SK-N-DZ (cell line): ENCODE measurements around the gene S100B.
A peak's percentile ranks its signal among the peaks of the same experiment; 100 is the strongest.
"Not testable (repeated sequence)": the region's sequence is repeated elsewhere in the genome, so short reads cannot be mapped to it uniquely, and the experiment has no call there.

Experiments
- DNase-seq: peaks from one replicate; pipeline ENCODE4 v3.0.0-alpha.2; 2015; ENCODE audit warnings: low spot score

The S100B gene

GRCh38 chr21:46603228-46603627 lies 1.7 kb downstream of the S100B start:
- DNase-seq: no peak

GRCh38 chr21:46600978-46601377 lies 3.9 kb downstream of the S100B start:
- DNase-seq: no peak

- DNase-seq: no peak
These were observed 4.6 kb downstream of the S100B start for GRCh38 chr21:46600305-46600704.

- DNase-seq: peak; percentile 70
These were observed 6.0 kb downstream of the S100B start for GRCh38 chr21:46598581-46599572.

- DNase-seq: no peak
These were observed 7.0 kb downstream of the S100B start for GRCh38 chr21:46597896-46598343.

- no peak for DNase-seq
These were observed 7.9 kb downstream of the S100B start for GRCh38 chr21:46597031-46597430.

- DNase-seq: no peak
These were observed 8.7 kb downstream of the S100B start for GRCh38 chr21:46596201-46596600.

- DNase-seq: no peak
These were observed 10.6 kb downstream of the S100B start for GRCh38 chr21:46594276-46594675.

GRCh38 chr21:46585191-46585953 lies 19.5 kb downstream of the S100B start:
- peak; percentile 28 for DNase-seq

- no peak for DNase-seq
These were observed 23.0 kb downstream of the S100B start for GRCh38 chr21:46581780-46582307.

GRCh38 chr21:46579394-46579793 lies 25.5 kb downstream of the S100B start:
- not testable (repeated sequence) for DNase-seq

- DNase-seq: not testable (repeated sequence)
These were observed 27.1 kb downstream of the S100B start for GRCh38 chr21:46577786-46578185.

- DNase-seq: no peak
These were observed 32.0 kb downstream of the S100B start for GRCh38 chr21:46572850-46573249.

GRCh38 chr21:46570631-46571030 lies 34.3 kb downstream of the S100B start:
- no peak for DNase-seq

- DNase-seq: no peak
These were observed 34.8 kb downstream of the S100B start for GRCh38 chr21:46570119-46570518.

GRCh38 chr21:46569081-46569480 lies 35.8 kb downstream of the S100B start:
- DNase-seq: no peak

- no peak for DNase-seq
These were observed 36.3 kb downstream of the S100B start for GRCh38 chr21:46568562-46568961.

- no peak for DNase-seq
These were observed 37.5 kb downstream of the S100B start for GRCh38 chr21:46567348-46567747.

GRCh38 chr21:46564391-46564790 lies 40.5 kb downstream of the S100B start:
- DNase-seq: no peak

GRCh38 chr21:46562964-46563607 lies 41.8 kb downstream of the S100B start:
- DNase-seq: no peak

- DNase-seq: no peak
These were observed 42.4 kb downstream of the S100B start for GRCh38 chr21:46562472-46562871.
